ENCODE results near the gene NODAL. TPM values are rescaled to one million over a fixed set of nuclear protein-coding genes. Genes with fewer than 3 reads are reported as not detected.

Gene NODAL
- total RNA-seq, 1 experiment from 2014 or later, result not detected

GRCh38 chr10:70472799-70473454 is 31.4 kb upstream of the NODAL start:
- no TSS peak for BruUV-seq (replicated peaks)
- ChIA-PET CTCF (no interaction called here), POLR2A (ENCODE audit: unreplicated experiment) (no interaction called here)
- DNase-seq, result no peak
- no peak overlapping the region for H3K27ac ChIP-seq
- H3K4me1 ChIP-seq (replicated peaks; ENCODE audit: insufficient read depth), result peaks cover 34% of the 10 kb centered on the region
- peaks cover 3% of the 10 kb centered on the region for H3K27me3 ChIP-seq (ENCODE audit: insufficient read depth, low read depth)
- H2AFZ ChIP-seq, result no peak overlapping the region
- H3K4me2 ChIP-seq, result no peak overlapping the region
- no peaks in the 10 kb centered on the region for H3K79me2 ChIP-seq (ENCODE audit: low read depth)
- no peaks in the 10 kb centered on the region for H3K9me2 ChIP-seq (ENCODE audit: insufficient read depth)
- intact Hi-C loops (cut with micrococcal nuclease; ENCODE audit: unreplicated experiment), result no loop called here
- H3K36me3 ChIP-seq (ENCODE audit: low read depth), result no peaks in the 10 kb centered on the region
- peaks cover 25% of the 10 kb centered on the region for H3F3A ChIP-seq (ENCODE audit: insufficient read depth, low read depth)
- H3K9me3 ChIP-seq (ENCODE audit: insufficient read depth, low read depth), result no peaks in the 10 kb centered on the region
- H3K4me3 ChIP-seq, result no peak overlapping the region
- H4K20me1 ChIP-seq (ENCODE audit: insufficient read depth), result no peaks in the 10 kb centered on the region
- no peak for TF ChIP-seq CTCF (conservative IDR thresholded peaks at IDR 0.05)
- TF ChIP-seq EZH2 (IDR thresholded peaks at IDR 0.05; ENCODE audit: low read depth), result no peak

GRCh38 chr10:70466951-70467350 is 25.5 kb upstream of the NODAL start:
- Histone ChIP-seq H3F3A (ENCODE audit: insufficient read depth, low read depth) (peaks cover 5% of the 10 kb centered on the region), H3K79me2 (ENCODE audit: low read depth) (no peaks in the 10 kb centered on the region), H2AFZ (no peak overlapping the region), H3K9me2 (ENCODE audit: insufficient read depth) (no peaks in the 10 kb centered on the region), H3K27ac (no peak overlapping the region), H3K36me3 (ENCODE audit: low read depth) (no peaks in the 10 kb centered on the region), H4K20me1 (ENCODE audit: insufficient read depth) (no peaks in the 10 kb centered on the region), H3K4me3 (no peak overlapping the region), H3K4me1 (replicated peaks; ENCODE audit: insufficient read depth) (peaks cover 10% of the 10 kb centered on the region; the same call in 1 of the 2 replicates), H3K4me2 (no peak overlapping the region), H3K27me3 (ENCODE audit: insufficient read depth, low read depth) (peaks cover 21% of the 10 kb centered on the region), H3K9me3 (ENCODE audit: insufficient read depth, low read depth) (no peaks in the 10 kb centered on the region)
- ChIA-PET CTCF (no interaction called here), POLR2A (ENCODE audit: unreplicated experiment) (no interaction called here)
- no TSS peak for BruUV-seq (replicated peaks)
- intact Hi-C loops (cut with micrococcal nuclease; ENCODE audit: unreplicated experiment), result no loop called here
- no peak for DNase-seq
- TF ChIP-seq CTCF (conservative IDR thresholded peaks at IDR 0.05), result no peak
- TF ChIP-seq EZH2 (IDR thresholded peaks at IDR 0.05; ENCODE audit: low read depth), result no peak

GRCh38 chr10:70465832-70466231 is 24.4 kb upstream of the NODAL start:
- Histone ChIP-seq H3K27me3 (ENCODE audit: insufficient read depth, low read depth) (peaks cover 21% of the 10 kb centered on the region), H4K20me1 (ENCODE audit: insufficient read depth) (no peaks in the 10 kb centered on the region), H3K4me3 (no peak overlapping the region), H3K79me2 (ENCODE audit: low read depth) (no peaks in the 10 kb centered on the region), H3F3A (ENCODE audit: insufficient read depth, low read depth) (peaks cover 6% of the 10 kb centered on the region), H3K4me1 (replicated peaks; ENCODE audit: insufficient read depth) (peaks cover 10% of the 10 kb centered on the region; the same call in 1 of the 2 replicates), H3K9me3 (ENCODE audit: insufficient read depth, low read depth) (no peaks in the 10 kb centered on the region), H3K9me2 (ENCODE audit: insufficient read depth) (no peaks in the 10 kb centered on the region), H2AFZ (no peak overlapping the region), H3K4me2 (no peak overlapping the region), H3K27ac (no peak overlapping the region), H3K36me3 (ENCODE audit: low read depth) (no peaks in the 10 kb centered on the region)
- TF ChIP-seq EZH2 (IDR thresholded peaks at IDR 0.05; ENCODE audit: low read depth) (no peak), CTCF (conservative IDR thresholded peaks at IDR 0.05) (no peak)
- no peak for DNase-seq
- intact Hi-C loops (cut with micrococcal nuclease; ENCODE audit: unreplicated experiment), result no loop called here
- ChIA-PET CTCF (interaction anchor here (0.7 kb wide), 1 partner anchor 46 kb away, joined by 6 read pairs; no protein-coding TSS in a partner anchor), POLR2A (ENCODE audit: unreplicated experiment) (no interaction called here)
- BruUV-seq (replicated peaks), result no TSS peak
